RPMI7951 (cell line): Measurements from ENCODE around the gene COBL. TPM values are rescaled to one million over a fixed set of nuclear protein-coding genes. Genes with fewer than 3 reads are reported as not detected.

Experiments
- DNase-seq: peaks from one replicate; pipeline ENCODE4 v3.0.0-alpha.2; 2012; ENCODE audit warnings: low read depth
- total RNA-seq: library from RNA; depleted of rRNA; stranded (reverse); fragments of >200 nt; shearing (Covaris generic); gene quantifications from 2 replicates; pipeline ENCODE4 v1.2.3, GENCODE V29; 2014

The COBL gene
- total RNA-seq, 1 experiment from 2014 or later: not detected

- DNase-seq: no peak
Measured at GRCh38 chr7:51276967-51277366, 39.6 kb downstream of the COBL start.

- DNase-seq: no peak
Measured at GRCh38 chr7:51276091-51276605, 40.5 kb downstream of the COBL start.

GRCh38 chr7:51275532-51275931 lies 41.1 kb downstream of the COBL start:
- DNase-seq: no peak

DNA sequence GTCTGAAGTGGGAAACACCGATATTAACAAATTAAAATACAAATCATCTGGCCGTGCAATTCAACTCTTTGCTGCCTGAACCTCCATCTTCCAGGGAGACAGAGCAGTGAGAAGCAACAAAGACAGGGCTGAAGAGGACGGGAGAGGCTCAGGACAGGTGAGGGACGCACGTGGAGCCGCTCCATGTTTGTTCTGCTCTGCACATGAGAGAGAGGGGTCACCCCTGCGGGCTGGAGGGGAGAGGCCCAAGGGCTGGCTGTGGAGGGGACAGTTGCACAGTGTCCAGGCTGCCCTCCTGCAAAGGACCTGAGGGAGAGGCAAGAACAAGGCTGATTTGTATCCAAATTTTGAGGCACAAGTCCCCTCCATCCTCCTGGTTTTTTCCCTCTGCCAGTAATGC lies 41.7 kb downstream of the COBL start:
- no peak for DNase-seq

- no peak for DNase-seq
Measured at GRCh38 chr7:51274001-51274400, 42.6 kb downstream of the COBL start.

DNA sequence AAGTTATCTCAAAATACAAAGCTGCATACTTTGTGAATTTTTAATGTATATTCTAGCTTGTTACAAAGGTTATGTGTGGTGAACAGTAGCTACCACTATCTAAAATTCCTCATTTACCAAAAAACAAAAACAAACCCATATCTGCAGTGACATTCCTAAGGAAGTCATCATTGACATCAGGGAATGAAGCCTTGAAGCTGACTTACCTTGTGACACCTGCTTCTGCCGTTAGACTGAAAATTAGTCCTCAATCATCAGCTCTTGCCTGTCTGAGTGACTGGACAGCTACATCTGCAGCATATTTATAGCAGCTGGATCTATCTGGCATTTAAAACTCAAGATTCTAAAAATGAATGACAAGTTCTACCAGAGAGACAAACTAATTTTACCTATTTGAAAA lies 43.2 kb downstream of the COBL start:
- DNase-seq: no peak

DNA sequence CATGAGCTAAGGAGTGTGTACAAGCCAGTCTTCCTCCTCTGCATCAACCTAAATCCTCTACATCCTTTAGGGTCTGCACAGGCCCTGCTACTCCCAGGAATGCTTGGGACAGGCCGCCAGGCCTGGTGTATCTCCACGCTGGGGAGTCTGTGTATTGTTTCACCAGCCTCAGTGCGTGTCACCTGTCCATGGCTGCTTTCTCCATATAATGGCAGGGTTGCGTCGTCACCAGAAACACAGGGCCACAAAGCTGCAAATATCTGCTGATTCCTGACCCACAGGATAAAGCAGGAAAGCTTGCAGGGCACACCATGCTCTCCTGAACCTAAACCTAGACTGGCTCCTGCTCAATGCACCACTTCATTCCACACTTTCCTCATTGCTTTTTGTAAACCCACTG lies 45.6 kb downstream of the COBL start:
- DNase-seq: no peak

DNA sequence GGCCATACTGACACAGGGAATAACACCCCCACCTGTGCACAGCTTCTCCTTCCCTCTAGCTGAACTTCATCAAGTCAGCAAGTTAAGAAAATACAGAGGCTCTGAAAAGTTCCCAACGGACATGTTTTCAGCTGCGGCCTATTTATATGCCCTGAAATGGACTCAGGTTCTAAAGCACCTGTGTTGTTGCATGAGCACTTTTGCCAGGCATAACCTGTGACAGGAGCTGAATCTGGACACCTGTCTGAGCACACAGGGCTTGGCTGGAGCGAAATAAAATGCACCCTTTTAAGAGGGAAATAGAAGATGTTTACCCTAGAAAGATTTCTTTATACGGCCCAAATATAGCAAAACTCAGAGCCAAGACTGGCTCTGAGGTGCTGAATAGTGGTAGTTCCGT lies 46.7 kb downstream of the COBL start:
- DNase-seq: no peak

- no peak for DNase-seq
Measured at GRCh38 chr7:51269321-51269720, 47.3 kb downstream of the COBL start.

DNA sequence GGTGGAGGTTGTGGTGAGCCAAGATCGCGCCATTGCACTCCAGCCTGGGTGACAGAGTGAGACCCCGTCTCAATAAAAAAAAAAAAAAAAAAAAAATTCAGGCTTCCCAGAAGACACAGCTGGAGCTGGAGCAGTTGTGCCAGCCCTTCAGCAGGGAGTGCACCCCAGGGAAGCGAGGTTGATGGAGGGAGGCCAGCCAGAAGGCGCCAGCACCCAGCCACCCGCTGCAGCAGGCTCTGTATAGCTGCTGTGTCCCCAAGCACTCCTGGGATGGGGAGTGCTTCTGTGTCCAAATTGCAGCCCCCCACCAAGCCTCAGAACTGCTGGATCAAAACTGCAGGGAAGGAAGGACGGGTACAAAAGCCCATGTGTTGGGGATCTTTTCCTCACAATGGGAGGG lies 47.8 kb downstream of the COBL start:
- DNase-seq: no peak

GRCh38 chr7:51267169-51267568 lies 49.4 kb downstream of the COBL start:
- DNase-seq: no peak

GRCh38 chr7:51265066-51265907 lies 51.3 kb downstream of the COBL start:
- no peak for DNase-seq

- no peak for DNase-seq
Measured at GRCh38 chr7:51263631-51264484, 52.8 kb downstream of the COBL start.

- DNase-seq: no peak
Measured at GRCh38 chr7:51262796-51263531, 53.6 kb downstream of the COBL start.

DNA sequence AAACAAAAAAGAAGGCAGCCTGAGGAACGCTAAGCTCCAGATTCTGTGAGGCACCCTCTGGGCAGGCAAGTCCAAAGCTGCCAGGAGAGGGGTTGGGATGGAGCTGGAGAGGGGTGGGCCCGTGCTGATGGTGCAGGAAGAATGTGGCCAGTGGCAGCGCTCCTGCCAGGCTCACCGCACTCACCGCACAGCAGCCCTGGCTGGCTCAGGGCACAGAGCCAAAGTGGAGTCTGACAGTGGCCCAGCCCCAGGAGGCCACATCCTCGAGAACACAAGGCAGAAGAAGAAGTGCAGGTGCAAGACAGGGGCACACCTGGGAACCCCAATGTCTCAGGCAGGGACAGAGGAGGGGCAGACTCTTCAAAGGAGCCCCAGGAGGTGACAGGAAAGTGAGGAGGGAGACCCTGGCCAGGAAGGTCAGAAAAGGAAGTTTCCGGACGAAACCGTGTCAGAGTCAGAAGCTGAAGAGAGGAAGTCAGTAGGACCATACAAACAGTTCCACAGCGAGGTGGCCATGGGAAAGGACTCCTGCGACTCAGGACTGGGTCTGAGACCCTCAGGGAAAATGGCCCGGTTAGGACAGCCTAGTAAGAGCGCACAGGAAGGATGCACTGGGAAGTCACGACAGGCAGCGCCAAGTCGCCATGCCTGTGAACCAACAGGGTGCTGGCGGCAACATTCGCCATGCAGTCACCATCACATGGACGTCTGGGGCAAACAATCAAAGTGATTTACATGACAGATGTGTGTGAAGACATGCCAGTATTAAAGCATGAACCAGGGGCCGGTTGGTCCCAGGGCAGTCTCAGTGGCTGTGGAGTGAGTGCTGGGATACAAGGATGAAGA lies 54.4 kb downstream of the COBL start:
- no peak for DNase-seq

DNA sequence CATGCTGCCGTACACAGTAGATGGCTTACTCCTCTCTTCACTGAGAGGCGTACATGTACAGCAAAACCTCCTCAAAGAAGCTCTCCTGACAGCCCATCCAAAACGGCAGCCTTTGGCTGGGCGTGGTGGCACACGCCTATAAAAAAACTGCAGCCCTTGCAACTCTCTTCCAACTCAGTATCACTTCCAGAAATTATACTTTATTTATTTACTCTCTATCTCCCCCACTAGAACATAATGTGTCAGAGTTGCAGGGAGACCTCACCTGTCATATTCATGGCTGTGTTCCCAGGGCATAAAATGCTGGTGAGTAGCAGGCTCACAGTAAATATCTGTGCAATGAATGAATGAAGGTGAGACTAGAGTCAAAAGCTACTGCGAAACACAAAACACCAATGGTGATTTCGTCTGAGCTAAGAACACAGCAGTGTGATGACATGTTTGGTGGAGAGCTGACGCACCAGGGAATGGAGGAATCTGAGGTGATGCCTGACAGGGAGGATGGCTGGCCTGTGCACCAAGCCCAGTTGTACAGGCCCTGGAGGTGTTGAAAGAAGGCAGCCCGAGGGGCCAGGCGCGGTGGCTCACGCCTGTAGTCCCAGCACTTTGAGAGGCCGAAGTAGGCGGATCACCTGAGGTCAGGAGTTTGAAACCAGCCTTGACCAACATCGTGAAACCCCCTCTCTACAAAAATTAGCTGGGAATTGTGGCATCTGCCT lies 55.3 kb downstream of the COBL start:
- no peak for DNase-seq

DNA sequence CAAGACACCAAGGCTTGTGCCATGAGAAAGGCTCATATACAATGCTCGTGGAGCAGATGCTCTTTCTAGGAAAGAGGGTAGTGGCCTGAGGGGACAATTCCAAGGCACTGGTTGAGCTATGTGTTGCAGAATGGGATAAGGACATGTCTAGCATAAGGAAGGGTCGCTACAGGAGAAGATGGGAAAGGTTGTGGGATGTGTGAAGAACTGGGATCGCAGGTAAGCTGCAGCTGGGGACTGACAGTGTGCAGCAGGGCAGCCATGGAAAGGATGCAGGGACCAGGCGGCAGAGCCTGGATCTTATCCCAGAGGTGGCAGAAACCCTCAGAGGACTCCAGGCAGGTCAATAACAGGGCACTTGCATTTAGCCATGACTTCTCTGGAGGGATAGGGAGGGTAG lies 56.1 kb downstream of the COBL start:
- no peak for DNase-seq

- no peak for DNase-seq
Measured at GRCh38 chr7:51259766-51260165, 56.8 kb downstream of the COBL start.

DNA sequence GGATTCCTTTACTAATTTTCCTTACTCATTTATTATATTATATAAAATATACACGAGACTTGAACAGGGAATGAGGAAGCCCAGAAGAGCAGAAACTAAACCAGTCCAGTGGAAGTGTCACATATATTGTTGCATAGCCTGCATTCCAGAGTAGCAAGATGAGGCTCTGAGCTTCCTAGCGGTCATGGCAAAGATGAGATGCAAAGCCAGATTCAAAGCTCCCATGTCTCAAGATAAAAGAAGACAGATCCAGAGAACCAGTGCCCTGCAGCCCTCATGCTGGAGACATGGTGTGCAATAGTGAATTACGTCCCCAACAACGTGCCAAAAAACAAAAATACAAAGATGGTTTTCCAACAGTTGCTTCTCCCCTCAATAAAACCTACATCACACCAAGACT lies 59.7 kb downstream of the COBL start:
- DNase-seq: no peak

DNA sequence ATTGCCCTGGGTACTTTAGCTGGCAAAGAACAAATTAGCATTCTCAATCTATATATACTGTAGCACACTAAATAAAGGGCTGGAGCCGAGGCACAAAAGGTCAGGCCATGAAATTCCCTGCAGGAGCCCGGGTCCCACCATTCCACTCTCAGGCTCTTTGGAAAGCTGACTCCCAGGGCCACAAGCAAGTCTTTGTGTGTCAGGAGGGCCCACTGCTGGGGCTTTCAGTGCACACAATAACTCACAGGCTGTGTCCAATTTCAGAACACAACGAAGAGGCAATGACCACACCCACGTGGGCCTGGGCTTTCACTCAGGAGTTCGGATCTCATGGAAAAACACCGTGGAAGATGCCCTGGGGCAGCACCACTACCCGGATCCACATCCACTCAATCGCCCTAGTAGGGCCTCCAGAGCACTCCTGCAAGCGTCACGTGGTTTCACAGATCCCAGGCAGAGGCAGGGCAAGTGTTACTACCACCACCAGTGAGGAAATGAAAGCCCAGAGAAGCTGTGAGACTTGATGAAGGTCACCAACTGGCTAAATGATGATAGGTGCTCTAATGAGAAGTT lies 60.3 kb downstream of the COBL start:
- DNase-seq: peak; percentile 55
